Astrocyte of the spinal cord (primary cell): ENCODE data around the gene ASPG.

Experiments
- DNase-seq: peaks from one replicate; pipeline ENCODE4 v3.0.0; 2011; ENCODE audit warnings: low read depth, low spot score
- H3K4me3 ChIP-seq: 2 replicates; pipeline ENCODE4 v1.5.1; 2011; ENCODE audit warnings: low read depth, mild to moderate bottlenecking, low read length, moderate library complexity
- in situ Hi-C: cut with HindIII; loops from 2 replicates; pipeline ENCODE4 v1.10.0; 2017; ENCODE audit warnings: low sequenced_read_pairs
- TF ChIP-seq, protein P1 (sequence below): IDR thresholded peaks from 2 replicates; pipeline ENCODE4 v1.5.1; 2012; ENCODE audit warnings: low read depth, mild to moderate bottlenecking, low read length, inconsistent platforms

Gene ASPG

GRCh38 chr14:104112113-104112505 lies 26.6 kb downstream of the ASPG start:
- H3K4me3 ChIP-seq = no peak overlapping the region
- DNase-seq = no peak
- in situ Hi-C loops = no loop called here
- TF ChIP-seq, protein P1, sequence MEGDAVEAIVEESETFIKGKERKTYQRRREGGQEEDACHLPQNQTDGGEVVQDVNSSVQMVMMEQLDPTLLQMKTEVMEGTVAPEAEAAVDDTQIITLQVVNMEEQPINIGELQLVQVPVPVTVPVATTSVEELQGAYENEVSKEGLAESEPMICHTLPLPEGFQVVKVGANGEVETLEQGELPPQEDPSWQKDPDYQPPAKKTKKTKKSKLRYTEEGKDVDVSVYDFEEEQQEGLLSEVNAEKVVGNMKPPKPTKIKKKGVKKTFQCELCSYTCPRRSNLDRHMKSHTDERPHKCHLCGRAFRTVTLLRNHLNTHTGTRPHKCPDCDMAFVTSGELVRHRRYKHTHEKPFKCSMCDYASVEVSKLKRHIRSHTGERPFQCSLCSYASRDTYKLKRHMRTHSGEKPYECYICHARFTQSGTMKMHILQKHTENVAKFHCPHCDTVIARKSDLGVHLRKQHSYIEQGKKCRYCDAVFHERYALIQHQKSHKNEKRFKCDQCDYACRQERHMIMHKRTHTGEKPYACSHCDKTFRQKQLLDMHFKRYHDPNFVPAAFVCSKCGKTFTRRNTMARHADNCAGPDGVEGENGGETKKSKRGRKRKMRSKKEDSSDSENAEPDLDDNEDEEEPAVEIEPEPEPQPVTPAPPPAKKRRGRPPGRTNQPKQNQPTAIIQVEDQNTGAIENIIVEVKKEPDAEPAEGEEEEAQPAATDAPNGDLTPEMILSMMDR = no peak

DNA sequence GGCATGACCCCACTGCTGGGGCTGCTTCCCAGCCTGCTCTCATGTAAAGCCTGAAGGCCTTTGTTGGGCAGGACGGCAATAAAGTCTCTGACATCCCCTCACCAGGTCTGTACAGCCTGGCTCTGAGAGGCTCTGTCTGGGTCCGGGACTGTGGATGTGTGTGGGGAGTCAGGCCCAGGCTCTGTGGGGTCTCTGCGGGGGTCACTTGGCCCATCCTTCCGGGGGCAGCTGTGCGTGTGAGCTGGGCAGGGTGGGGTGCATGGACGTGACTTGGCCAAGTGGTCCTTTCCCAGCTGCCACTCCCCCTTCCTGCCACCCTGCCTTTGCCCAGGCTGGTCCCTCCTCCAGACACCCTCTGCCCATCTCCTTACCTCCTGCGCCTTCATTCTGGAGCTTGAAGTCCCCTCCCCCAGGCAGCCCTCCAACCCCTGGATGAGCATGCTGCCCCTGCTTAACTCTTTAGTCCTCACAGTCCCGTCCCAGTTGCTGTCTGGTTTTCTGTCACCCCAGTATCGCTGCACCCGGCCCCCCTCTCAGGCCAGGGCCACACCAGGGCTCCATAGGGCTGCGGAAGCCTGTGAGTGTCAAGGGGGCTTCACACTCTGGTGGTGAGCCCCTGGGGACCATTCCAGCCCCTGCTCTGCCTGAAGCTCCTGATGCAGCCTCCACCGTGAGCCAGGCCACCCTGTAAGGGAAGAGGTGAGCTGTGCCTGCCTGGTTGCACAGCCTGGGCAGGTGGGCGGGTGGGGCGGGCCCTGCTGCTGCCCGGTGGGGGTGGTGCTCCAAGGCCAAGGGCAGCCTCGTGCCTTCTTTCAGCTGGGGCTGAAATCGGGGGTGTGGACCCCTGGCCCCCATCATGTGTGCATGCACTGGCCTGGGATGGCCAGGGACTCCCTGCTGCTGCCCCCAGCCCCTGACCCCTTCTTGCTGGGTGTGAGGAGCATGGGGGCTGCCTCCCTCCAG lies 27.4 kb downstream of the ASPG start:
- no peak for DNase-seq
- TF ChIP-seq, protein P1 = no peak
- in situ Hi-C loops = no loop called here
- H3K4me3 ChIP-seq = no peak overlapping the region

- H3K4me3 ChIP-seq = no peak overlapping the region
- no peak for DNase-seq
- in situ Hi-C loops = no loop called here
- TF ChIP-seq, protein P1 = no peak
Observed at GRCh38 chr14:104113631-104114420, 28.3 kb downstream of the ASPG start.

DNA sequence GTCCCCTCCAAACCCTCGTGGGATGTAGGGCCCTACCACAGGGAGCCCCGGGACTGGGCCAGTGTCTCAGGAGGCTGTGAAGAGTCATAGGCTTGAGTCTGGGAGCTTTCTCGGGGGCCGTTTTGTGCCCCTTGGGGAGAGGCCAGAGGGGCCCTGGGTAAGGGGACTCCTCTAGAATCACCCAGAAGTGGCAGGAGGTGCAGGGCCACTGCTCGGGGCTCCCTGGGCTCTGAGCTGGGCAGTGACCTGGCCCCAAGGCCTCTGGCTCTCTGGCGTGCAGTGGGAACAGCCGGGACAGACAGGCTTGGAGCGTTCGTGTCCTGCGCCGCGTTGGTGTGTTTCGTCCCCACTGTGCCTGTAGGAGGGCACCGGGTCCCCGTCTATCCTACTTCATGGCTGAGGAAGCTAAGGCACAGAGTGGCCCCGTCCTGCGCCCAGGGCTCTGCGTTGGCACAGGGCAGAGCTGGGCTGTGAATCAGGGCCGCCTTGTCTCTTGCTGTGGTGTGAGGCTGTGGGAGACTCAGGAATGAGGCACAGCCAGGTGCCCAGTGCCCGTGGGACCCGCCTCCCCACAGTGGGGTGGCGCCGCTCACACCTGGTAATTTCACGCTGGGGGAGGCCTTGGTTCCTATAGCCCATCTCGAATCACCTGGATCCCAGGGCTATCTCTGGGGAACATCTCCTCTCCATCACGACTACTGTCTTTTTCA lies 29.1 kb downstream of the ASPG start:
- in situ Hi-C loops = no loop called here
- DNase-seq = no peak
- no peak overlapping the region for H3K4me3 ChIP-seq
- TF ChIP-seq, protein P1 = no peak

GRCh38 chr14:104115131-104115600 lies 29.7 kb downstream of the ASPG start:
- H3K4me3 ChIP-seq = no peak overlapping the region
- TF ChIP-seq, protein P1 = no peak
- in situ Hi-C loops = no loop called here
- DNase-seq = no peak

- no peak overlapping the region for H3K4me3 ChIP-seq
- TF ChIP-seq, protein P1 = no peak
- no peak for DNase-seq
- in situ Hi-C loops = no loop called here
Observed at GRCh38 chr14:104115691-104116287, 30.3 kb downstream of the ASPG start.
